MCF 10A (cell line): ENCODE measurements around the gene FADD. TPM values are rescaled to one million over a fixed set of nuclear protein-coding genes. Genes with fewer than 3 reads are reported as not detected.

Experiments
- BruUV-seq: library from RNA; stranded (reverse); fragments of 400-500 nt; replicated peaks from 2 replicates; lab custom pipeline; 2021; lab: Mats Ljungman, UMichigan
- CTCF ChIA-PET: fragments of 300-600 bp; sonication (Branson Sonifier 250); formaldehyde crosslinking; extraction: SDS; loops from one replicate; lab custom pipeline; 2021; ENCODE audit warnings: antibody characterized with exemption, inconsistent platforms; lab: Yijun Ruan, JAX
- POLR2A ChIA-PET: fragments of 300-600, 350-650 bp; sonication (Branson Sonifier 250); formaldehyde crosslinking; extraction: SDS; loops from one replicate; lab custom pipeline; 2020; ENCODE audit warnings: antibody characterized with exemption, inconsistent platforms; lab: Yijun Ruan, JAX
- DNase-seq: peaks from one replicate; pipeline ENCODE4 v3.0.0-alpha.2; 2018; ENCODE audit not compliant: unreplicated experiment
- H3K27ac Mint-ChIP-seq: one replicate; pipeline ENCODE4 v1.8.0; 2022; ENCODE audit warnings: mild to moderate bottlenecking, low read depth, mixed read lengths; ENCODE audit not compliant: unreplicated experiment
- H3K27me3 Mint-ChIP-seq: one replicate; pipeline ENCODE4 v1.8.0; 2022; ENCODE audit warnings: mixed read lengths; ENCODE audit not compliant: insufficient read depth, unreplicated experiment
- H3K36me3 Mint-ChIP-seq: one replicate; pipeline ENCODE4 v1.8.0; 2022; ENCODE audit warnings: mild to moderate bottlenecking, moderate library complexity, mixed read lengths; ENCODE audit not compliant: insufficient read depth, unreplicated experiment
- H3K4me1 Mint-ChIP-seq: one replicate; pipeline ENCODE4 v1.8.0; 2022; ENCODE audit warnings: mixed read lengths; ENCODE audit not compliant: insufficient read depth, unreplicated experiment
- H3K4me3 Mint-ChIP-seq: one replicate; pipeline ENCODE4 v1.8.0; 2022; ENCODE audit warnings: mild to moderate bottlenecking, moderate library complexity, mixed read lengths; ENCODE audit not compliant: unreplicated experiment
- H3K9me3 Mint-ChIP-seq: one replicate; pipeline ENCODE4 v1.8.0; 2022; ENCODE audit warnings: mixed read lengths; ENCODE audit not compliant: unreplicated experiment
- CTCF ChIP-seq: fragments of 200-600 bp; IDR thresholded peaks from one replicate; pipeline ENCODE4 v1.8.0; 2022; ENCODE audit warnings: antibody characterized with exemption, mild to moderate bottlenecking; ENCODE audit not compliant: unreplicated experiment
- intact Hi-C: fragments of 100-400 bp; cut with micrococcal nuclease; formaldehyde crosslinking; loops from 2 replicates; pipeline ENCODE4 v1.14.1; 2022
- total RNA-seq: library from RNA; stranded (reverse); gene quantifications from 2 replicates; pipeline ENCODE4 v1.2.3, GENCODE V29; 2022

FADD gene
- total RNA-seq, 1 experiment from 2014 or later, result 37.1 TPM

GRCh38 chr11:70242885-70243284, 39.8 kb downstream of the FADD start:
- DNase-seq, result no peak
- Mint-ChIP-seq H3K36me3 (peaks cover 7% of the 10 kb centered on the region), H3K9me3 (peaks cover 7% of the 10 kb centered on the region), H3K4me3 (peak overlapping the region; percentile 49), H3K27me3 (no peaks in the 10 kb centered on the region), H3K27ac (no peak overlapping the region), H3K4me1 (peaks cover 38% of the 10 kb centered on the region)
- CTCF ChIA-PET, result no interaction called here
- intact Hi-C loops, result no loop called here
- POLR2A ChIA-PET, result no interaction called here
- no TSS peak for BruUV-seq
- TF ChIP-seq CTCF, result no peak

- DNase-seq, result peak; percentile 88
- ChIA-PET POLR2A (interaction anchor here (0.7 to 1.9 kb wide), 5 partner anchors 10 to 48 kb away, joined by 3 to 9 read pairs (median 4); partner anchors contain the start of gene PPFIA1), CTCF (interaction anchor here (0.6 kb wide), 1 partner anchor 1232 kb away, joined by 3 read pairs; no protein-coding TSS in a partner anchor)
- no TSS peak for BruUV-seq
- Mint-ChIP-seq H3K27me3 (no peaks in the 10 kb centered on the region), H3K27ac (peak overlapping the region; percentile 79), H3K4me3 (peak overlapping the region; percentile 57), H3K9me3 (peaks cover 7% of the 10 kb centered on the region), H3K4me1 (peaks cover 41% of the 10 kb centered on the region), H3K36me3 (peaks cover 7% of the 10 kb centered on the region)
- TF ChIP-seq CTCF, result no peak
- intact Hi-C loops, result loop anchor here (1.0 kb wide), 1 partner anchor 26 kb away; the partner anchor contains the start of gene PPFIA1
Observed at GRCh38 chr11:70243912-70244652, 41.0 kb downstream of the FADD start.

GRCh38 chr11:70244698-70245097, 41.6 kb downstream of the FADD start:
- Mint-ChIP-seq H3K4me3 (no peak overlapping the region), H3K9me3 (peaks cover 7% of the 10 kb centered on the region), H3K36me3 (peaks cover 7% of the 10 kb centered on the region), H3K27me3 (no peaks in the 10 kb centered on the region), H3K27ac (peak overlapping the region; percentile 79), H3K4me1 (peaks cover 41% of the 10 kb centered on the region)
- BruUV-seq, result no TSS peak
- peak; percentile 84 for DNase-seq
- no peak for TF ChIP-seq CTCF
- ChIA-PET POLR2A (interaction anchor here (0.7 to 1.9 kb wide), 5 partner anchors 11 to 48 kb away, joined by 3 to 9 read pairs (median 4); partner anchors contain the start of gene PPFIA1), CTCF (interaction anchor here (0.6 kb wide), 2 partner anchors 12 to 1232 kb away, joined by 3 to 5 read pairs; no protein-coding TSS in a partner anchor)
- intact Hi-C loops, result loop anchor here (1.0 kb wide), 1 partner anchor 26 kb away; the partner anchor contains the start of gene PPFIA1

- Mint-ChIP-seq H3K36me3 (peaks cover 7% of the 10 kb centered on the region), H3K4me3 (no peak overlapping the region), H3K9me3 (peaks cover 7% of the 10 kb centered on the region), H3K4me1 (peaks cover 41% of the 10 kb centered on the region), H3K27me3 (no peaks in the 10 kb centered on the region), H3K27ac (no peak overlapping the region)
- BruUV-seq, result no TSS peak
- intact Hi-C loops, result no loop called here
- ChIA-PET POLR2A (interaction anchor here (1.1 to 1.4 kb wide), 3 partner anchors 8 to 13 kb away, joined by 3 to 4 read pairs (median 3); no protein-coding TSS in a partner anchor), CTCF (no interaction called here)
- no peak for DNase-seq
- TF ChIP-seq CTCF, result no peak
Observed at GRCh38 chr11:70246196-70246595, 43.1 kb downstream of the FADD start.
